DOHH2 (cell line): ENCODE measurements around the gene EVC2.

Experiments used
- EZH2phosphoT487 ChIP-seq: fragments of 200-600 bp; sonication (generic); IDR thresholded peaks from 2 replicates; pipeline ENCODE4 v1.6.1; 2017; ENCODE audit warnings: borderline replicate concordance, mild to moderate bottlenecking, antibody characterized with exemption, low read length, moderate library complexity, mixed read lengths
- TF ChIP-seq, protein P1 (sequence below): fragments of 200-600 bp; sonication (generic); IDR thresholded peaks from one replicate; pipeline ENCODE4 v1.5.1; 2014; ENCODE audit warnings: antibody characterized with exemption, mild to moderate bottlenecking, low read depth, low read length; ENCODE audit not compliant: poor library complexity, severe bottlenecking

- TF ChIP-seq, protein P1, sequence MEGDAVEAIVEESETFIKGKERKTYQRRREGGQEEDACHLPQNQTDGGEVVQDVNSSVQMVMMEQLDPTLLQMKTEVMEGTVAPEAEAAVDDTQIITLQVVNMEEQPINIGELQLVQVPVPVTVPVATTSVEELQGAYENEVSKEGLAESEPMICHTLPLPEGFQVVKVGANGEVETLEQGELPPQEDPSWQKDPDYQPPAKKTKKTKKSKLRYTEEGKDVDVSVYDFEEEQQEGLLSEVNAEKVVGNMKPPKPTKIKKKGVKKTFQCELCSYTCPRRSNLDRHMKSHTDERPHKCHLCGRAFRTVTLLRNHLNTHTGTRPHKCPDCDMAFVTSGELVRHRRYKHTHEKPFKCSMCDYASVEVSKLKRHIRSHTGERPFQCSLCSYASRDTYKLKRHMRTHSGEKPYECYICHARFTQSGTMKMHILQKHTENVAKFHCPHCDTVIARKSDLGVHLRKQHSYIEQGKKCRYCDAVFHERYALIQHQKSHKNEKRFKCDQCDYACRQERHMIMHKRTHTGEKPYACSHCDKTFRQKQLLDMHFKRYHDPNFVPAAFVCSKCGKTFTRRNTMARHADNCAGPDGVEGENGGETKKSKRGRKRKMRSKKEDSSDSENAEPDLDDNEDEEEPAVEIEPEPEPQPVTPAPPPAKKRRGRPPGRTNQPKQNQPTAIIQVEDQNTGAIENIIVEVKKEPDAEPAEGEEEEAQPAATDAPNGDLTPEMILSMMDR = no peak
- TF ChIP-seq EZH2phosphoT487 = no peak
Measured at GRCh38 chr4:5622596-5622995, 85.8 kb downstream of the EVC2 start.
